Sigmoid colon (tissue), 4 donors: ENCODE data around the gene CCDC136.

Experiments
- EP300 ChIP-seq, 4 donors: sonication (generic); formaldehyde crosslinking; IDR thresholded peaks; one replicate each; pipeline ENCODE4 v1.6.1; 2017; ENCODE audit warnings: antibody characterized with exemption in 4 of 4
- POLR2A ChIP-seq, 2 donors: fragments of 450-650 bp; IDR thresholded peaks; one replicate each; pipeline ENCODE4 v1.6.1; 2016; ENCODE audit warnings: antibody characterized with exemption in 2 of 2, mild to moderate bottlenecking in 2 of 2, moderate library complexity in 2 of 2
- POLR2AphosphoS5 ChIP-seq, 4 donors: sonication (generic); formaldehyde crosslinking; IDR thresholded peaks; one replicate each; pipeline ENCODE4 v1.6.1; 2017; ENCODE audit warnings: antibody characterized with exemption in 4 of 4
- TF ChIP-seq, protein P1 (sequence below), 4 experiments: fragments of 450-650 bp in 3 of 4; fragments of 200-600 bp in 1 of 4; IDR thresholded peaks; one replicate each; pipeline ENCODE4 v1.5.1; 2016 to 2019; ENCODE audit warnings: antibody characterized with exemption in 4 of 4, mild to moderate bottlenecking in 3 of 4, moderate library complexity in 2 of 4

DNA sequence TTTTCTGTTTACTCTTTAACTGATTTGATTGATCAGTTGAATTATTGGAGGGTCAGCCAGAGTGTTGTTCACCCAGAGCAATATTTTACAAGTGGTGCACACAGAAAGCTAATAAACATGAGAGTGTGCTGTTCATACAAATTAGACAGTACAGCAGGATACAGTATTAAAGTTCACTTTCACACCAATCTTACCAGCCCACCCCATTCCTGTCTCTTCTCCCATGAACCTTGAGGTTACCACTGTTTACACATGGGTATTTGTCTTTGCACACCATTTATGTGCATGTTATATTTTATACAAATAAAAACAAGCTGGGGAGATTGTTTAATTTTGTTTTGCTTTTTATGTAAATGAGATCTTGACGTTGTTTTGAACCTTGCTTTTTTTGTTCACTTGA lies 46.1 kb upstream of the CCDC136 start:
- TF ChIP-seq POLR2A (IDR thresholded peaks at IDR 0.05): no peak
- TF ChIP-seq, protein P1, sequence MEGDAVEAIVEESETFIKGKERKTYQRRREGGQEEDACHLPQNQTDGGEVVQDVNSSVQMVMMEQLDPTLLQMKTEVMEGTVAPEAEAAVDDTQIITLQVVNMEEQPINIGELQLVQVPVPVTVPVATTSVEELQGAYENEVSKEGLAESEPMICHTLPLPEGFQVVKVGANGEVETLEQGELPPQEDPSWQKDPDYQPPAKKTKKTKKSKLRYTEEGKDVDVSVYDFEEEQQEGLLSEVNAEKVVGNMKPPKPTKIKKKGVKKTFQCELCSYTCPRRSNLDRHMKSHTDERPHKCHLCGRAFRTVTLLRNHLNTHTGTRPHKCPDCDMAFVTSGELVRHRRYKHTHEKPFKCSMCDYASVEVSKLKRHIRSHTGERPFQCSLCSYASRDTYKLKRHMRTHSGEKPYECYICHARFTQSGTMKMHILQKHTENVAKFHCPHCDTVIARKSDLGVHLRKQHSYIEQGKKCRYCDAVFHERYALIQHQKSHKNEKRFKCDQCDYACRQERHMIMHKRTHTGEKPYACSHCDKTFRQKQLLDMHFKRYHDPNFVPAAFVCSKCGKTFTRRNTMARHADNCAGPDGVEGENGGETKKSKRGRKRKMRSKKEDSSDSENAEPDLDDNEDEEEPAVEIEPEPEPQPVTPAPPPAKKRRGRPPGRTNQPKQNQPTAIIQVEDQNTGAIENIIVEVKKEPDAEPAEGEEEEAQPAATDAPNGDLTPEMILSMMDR (IDR thresholded peaks at IDR 0.05): no peak
- TF ChIP-seq POLR2AphosphoS5 (IDR thresholded peaks at IDR 0.05): no peak
- TF ChIP-seq EP300 (IDR thresholded peaks at IDR 0.05): no peak
